ENCODE results near the gene ZNF697. TPM values are rescaled to one million over a fixed set of nuclear protein-coding genes. Genes with fewer than 3 reads are reported as not detected.

ZNF697 gene
- total RNA-seq, 1 experiment from 2014 or later = 2.9 TPM

- no peaks in the 10 kb centered on the region for H3K27me3 ChIP-seq (replicated peaks; ENCODE audit: control insufficient read depth, insufficient read depth, low read length)
- ChIA-PET POLR2A (no interaction called here), CTCF (no interaction called here)
- H3K9me3 Mint-ChIP-seq (ENCODE audit: unreplicated experiment) = peaks cover 6% of the 10 kb centered on the region
- peaks cover 4% of the 10 kb centered on the region; the same call in 1 of the 2 replicates for H3K4me1 ChIP-seq
- no peak for TF ChIP-seq CTCF (IDR thresholded peaks at IDR 0.05; ENCODE audit: insufficient read depth in 1 of 2, low read depth in 1 of 2, low read length in 1 of 2, severe bottlenecking in 1 of 2, unreplicated experiment in 1 of 2)
- no peak overlapping the region for H3K4me3 Mint-ChIP-seq (ENCODE audit: unreplicated experiment)
- H3K9me3 ChIP-seq = no peaks in the 10 kb centered on the region
- H3K27me3 Mint-ChIP-seq (ENCODE audit: insufficient read depth, unreplicated experiment) = peaks cover 5% of the 10 kb centered on the region
- intact Hi-C loops (cut with micrococcal nuclease; ENCODE audit: unreplicated experiment) = no loop called here
- no peaks in the 10 kb centered on the region for H3K36me3 Mint-ChIP-seq (ENCODE audit: insufficient read depth, unreplicated experiment)
- DNase-seq = no peak
- no peaks in the 10 kb centered on the region for H3K36me3 ChIP-seq (ENCODE audit: control insufficient read depth, insufficient read depth, low read length)
- H3K27ac Mint-ChIP-seq (ENCODE audit: unreplicated experiment) = no peak overlapping the region
- peaks cover 20% of the 10 kb centered on the region for H3K4me1 Mint-ChIP-seq (ENCODE audit: low read depth, unreplicated experiment)
- H3K4me3 ChIP-seq (ENCODE audit: low read depth, low read length) = no peak overlapping the region
- no TSS peak for BruUV-seq (replicated peaks)
Measured at GRCh38 chr1:119689511-119689910, 41.4 kb upstream of the ZNF697 start.

GRCh38 chr1:119688810-119689209 lies 40.7 kb upstream of the ZNF697 start:
- Histone ChIP-seq H3K36me3 (ENCODE audit: control insufficient read depth, insufficient read depth, low read length) (no peaks in the 10 kb centered on the region), H3K9me3 (no peaks in the 10 kb centered on the region), H3K4me3 (ENCODE audit: low read depth, low read length) (no peak overlapping the region), H3K27me3 (replicated peaks; ENCODE audit: control insufficient read depth, insufficient read depth, low read length) (no peaks in the 10 kb centered on the region), H3K4me1 (peaks cover 4% of the 10 kb centered on the region; the same call in 1 of the 2 replicates)
- DNase-seq = no peak
- Mint-ChIP-seq H3K36me3 (ENCODE audit: insufficient read depth, unreplicated experiment) (no peaks in the 10 kb centered on the region), H3K27me3 (ENCODE audit: insufficient read depth, unreplicated experiment) (peaks cover 2% of the 10 kb centered on the region), H3K4me1 (ENCODE audit: low read depth, unreplicated experiment) (peaks cover 20% of the 10 kb centered on the region), H3K27ac (ENCODE audit: unreplicated experiment) (no peak overlapping the region), H3K9me3 (ENCODE audit: unreplicated experiment) (no peaks in the 10 kb centered on the region), H3K4me3 (ENCODE audit: unreplicated experiment) (no peak overlapping the region)
- intact Hi-C loops (cut with micrococcal nuclease; ENCODE audit: unreplicated experiment) = no loop called here
- ChIA-PET POLR2A (no interaction called here), CTCF (no interaction called here)
- no peak for TF ChIP-seq CTCF (IDR thresholded peaks at IDR 0.05; ENCODE audit: insufficient read depth in 1 of 2, low read depth in 1 of 2, low read length in 1 of 2, severe bottlenecking in 1 of 2, unreplicated experiment in 1 of 2)
- BruUV-seq (replicated peaks) = no TSS peak

GRCh38 chr1:119687434-119688079 lies 39.5 kb upstream of the ZNF697 start:
- no peak overlapping the region for H3K4me3 Mint-ChIP-seq (ENCODE audit: unreplicated experiment)
- no TSS peak for BruUV-seq (replicated peaks)
- peaks cover 20% of the 10 kb centered on the region for H3K4me1 Mint-ChIP-seq (ENCODE audit: low read depth, unreplicated experiment)
- no peak overlapping the region for H3K4me3 ChIP-seq (ENCODE audit: low read depth, low read length)
- H3K27me3 Mint-ChIP-seq (ENCODE audit: insufficient read depth, unreplicated experiment) = peaks cover 2% of the 10 kb centered on the region
- H3K27me3 ChIP-seq (replicated peaks; ENCODE audit: control insufficient read depth, insufficient read depth, low read length) = no peaks in the 10 kb centered on the region
- H3K9me3 Mint-ChIP-seq (ENCODE audit: unreplicated experiment) = no peaks in the 10 kb centered on the region
- ChIA-PET POLR2A (interaction anchor here (0.8 kb wide), 1 partner anchor 24 kb away, joined by 4 read pairs; the partner anchor contains the start of gene PHGDH), CTCF (no interaction called here)
- no peak for DNase-seq
- TF ChIP-seq CTCF (IDR thresholded peaks at IDR 0.05; ENCODE audit: insufficient read depth in 1 of 2, low read depth in 1 of 2, low read length in 1 of 2, severe bottlenecking in 1 of 2, unreplicated experiment in 1 of 2) = no peak
- H3K4me1 ChIP-seq = peaks cover 4% of the 10 kb centered on the region; the same call in 1 of the 2 replicates
- no peak overlapping the region for H3K27ac Mint-ChIP-seq (ENCODE audit: unreplicated experiment)
- no peaks in the 10 kb centered on the region for H3K9me3 ChIP-seq
- intact Hi-C loops (cut with micrococcal nuclease; ENCODE audit: unreplicated experiment) = no loop called here
- no peaks in the 10 kb centered on the region for H3K36me3 Mint-ChIP-seq (ENCODE audit: insufficient read depth, unreplicated experiment)
- H3K36me3 ChIP-seq (ENCODE audit: control insufficient read depth, insufficient read depth, low read length) = no peaks in the 10 kb centered on the region

Measured in Caco-2 (cell line).